ENCODE results near the gene PCP2.

DNA sequence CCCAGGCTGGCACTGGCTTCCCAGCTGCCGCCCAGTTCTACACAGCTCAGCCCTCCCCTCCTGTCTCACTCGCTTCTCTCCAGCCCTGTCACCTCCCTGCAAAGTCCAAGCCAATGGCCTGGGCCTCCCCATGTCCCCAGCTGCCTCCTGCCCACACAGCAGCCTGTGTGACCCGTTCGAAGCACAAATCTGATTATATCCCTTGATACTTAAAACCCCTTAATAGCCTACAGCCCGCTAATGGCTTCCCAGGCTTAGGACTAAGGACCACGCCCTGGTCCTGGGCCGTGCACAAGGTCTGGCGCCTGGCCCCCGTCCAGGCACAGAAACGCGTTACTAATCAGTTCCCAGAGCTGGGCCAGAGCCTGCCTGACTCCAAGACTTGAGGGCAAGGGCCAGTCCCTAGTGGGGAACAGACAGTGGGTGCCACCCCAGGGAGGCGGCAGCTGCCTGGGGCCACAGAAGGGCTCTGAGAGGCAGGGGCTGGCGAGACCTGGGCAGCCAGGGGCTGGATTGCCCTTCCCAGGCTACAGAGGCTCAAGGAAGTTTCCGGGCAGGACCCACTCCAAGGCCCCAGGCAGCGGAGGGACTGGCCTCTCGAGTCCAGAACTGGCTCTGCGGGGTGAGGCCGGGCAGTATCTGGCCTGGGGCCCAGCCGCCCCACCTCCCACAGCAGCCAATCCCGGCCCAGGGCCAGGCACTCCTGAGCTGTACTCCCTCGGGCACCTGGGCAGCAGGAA, 14.6 kb downstream of the PCP2 start:
- TF ChIP-seq, protein P1, sequence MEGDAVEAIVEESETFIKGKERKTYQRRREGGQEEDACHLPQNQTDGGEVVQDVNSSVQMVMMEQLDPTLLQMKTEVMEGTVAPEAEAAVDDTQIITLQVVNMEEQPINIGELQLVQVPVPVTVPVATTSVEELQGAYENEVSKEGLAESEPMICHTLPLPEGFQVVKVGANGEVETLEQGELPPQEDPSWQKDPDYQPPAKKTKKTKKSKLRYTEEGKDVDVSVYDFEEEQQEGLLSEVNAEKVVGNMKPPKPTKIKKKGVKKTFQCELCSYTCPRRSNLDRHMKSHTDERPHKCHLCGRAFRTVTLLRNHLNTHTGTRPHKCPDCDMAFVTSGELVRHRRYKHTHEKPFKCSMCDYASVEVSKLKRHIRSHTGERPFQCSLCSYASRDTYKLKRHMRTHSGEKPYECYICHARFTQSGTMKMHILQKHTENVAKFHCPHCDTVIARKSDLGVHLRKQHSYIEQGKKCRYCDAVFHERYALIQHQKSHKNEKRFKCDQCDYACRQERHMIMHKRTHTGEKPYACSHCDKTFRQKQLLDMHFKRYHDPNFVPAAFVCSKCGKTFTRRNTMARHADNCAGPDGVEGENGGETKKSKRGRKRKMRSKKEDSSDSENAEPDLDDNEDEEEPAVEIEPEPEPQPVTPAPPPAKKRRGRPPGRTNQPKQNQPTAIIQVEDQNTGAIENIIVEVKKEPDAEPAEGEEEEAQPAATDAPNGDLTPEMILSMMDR (IDR thresholded peaks at IDR 0.05 in 4 of 5, conservative IDR thresholded peaks at IDR 0.05 in 1 of 5), result no peak
- no peak for TF ChIP-seq POLR2A (IDR thresholded peaks at IDR 0.05)

Data from gastrocnemius medialis (tissue), 4 donors.